Ovary (tissue), 3 donors: Measurements from ENCODE around the gene CHCT1.

Source experiments
- CTCF ChIP-seq, 3 donors: fragments of 450-650 bp in 2 of 3; fragments of 200-600 bp in 1 of 3; IDR thresholded peaks; one replicate each; pipeline versions ENCODE4 v1.5.1 to v1.8.0; 2016 to 2022; ENCODE audit warnings: antibody characterized with exemption in 3 of 3, mild to moderate bottlenecking in 1 of 3
- EP300 ChIP-seq: sonication (generic); formaldehyde crosslinking; IDR thresholded peaks from one replicate; pipeline ENCODE4 v1.6.1; 2017; ENCODE audit warnings: antibody characterized with exemption
- donor health status: DM: no; HTN: no; CAD: no.

GRCh38 chr17:60464343-60464742 lies 42.1 kb downstream of the CHCT1 start:
- TF ChIP-seq CTCF (IDR thresholded peaks at IDR 0.05) (no peak), EP300 (no peak)
